GM12878 (cell line): Measurements from ENCODE around the gene SRPK2. TPM values are rescaled to one million over a fixed set of nuclear protein-coding genes. Genes with fewer than 3 reads are reported as not detected.

Experiments
- ATAC-seq: fragments of 200-7000 bp; cut with Tn5 transposase; 3 replicates; pipeline ENCODE4 v1.9.1; 2020; ENCODE audit warnings: mild to moderate bottlenecking, moderate library complexity
- BruUV-seq: library from RNA; stranded (reverse); fragments of 400-500 nt; replicated peaks from 2 replicates; lab custom pipeline; 2021; lab: Mats Ljungman, UMichigan
- CTCF ChIA-PET: fragments of 300-600 bp; sonication (Branson Sonifier 250); formaldehyde crosslinking; extraction: SDS; loops from one replicate; lab custom pipeline; 2021; ENCODE audit warnings: inconsistent platforms; lab: Yijun Ruan, JAX
- POLR2A ChIA-PET: fragments of 350-600 bp; formaldehyde crosslinking; extraction: SDS; loops from one replicate; lab custom pipeline; 2021; ENCODE audit warnings: inconsistent platforms; lab: Charles Lee
- RAD21 ChIA-PET: fragments of 300-600 bp; sonication (Branson Sonifier 250); formaldehyde crosslinking; loops from one replicate; lab custom pipeline; 2023; ENCODE audit warnings: antibody characterized with exemption; ENCODE audit not compliant: unreplicated experiment; lab: Charles Lee
- SMC1A ChIA-PET: fragments of 300-600 bp; sonication (Branson Sonifier 250); formaldehyde crosslinking; loops from one replicate; lab custom pipeline; 2023; ENCODE audit not compliant: unreplicated experiment, uncharacterized antibody; lab: Charles Lee
- DNase-seq: peaks from one replicate; pipeline ENCODE4 v3.0.0-alpha.2; 2011; ENCODE audit warnings: low read depth, low spot score
- FAIRE-seq: peaks from 3 replicates; lab custom pipeline; 2011; peaks lifted over from hg19 to GRCh38; lab: Jason Lieb, UNC
- H2AFZ ChIP-seq: 2 replicates; pipeline ENCODE4 v1.6.0; 2011; ENCODE audit warnings: low read depth, low read length, control low read depth; ENCODE audit not compliant: control insufficient read depth
- H3K27ac ChIP-seq: 2 replicates; pipeline ENCODE4 v1.5.1; 2011; ENCODE audit warnings: control low read depth; ENCODE audit not compliant: control insufficient read depth, insufficient read depth
- H3K27me3 ChIP-seq, 2 experiments: replicated peaks in 1 of 2; 2 replicates each; pipeline versions ENCODE4 v1.6.0 to v1.6.1; 2011; ENCODE audit warnings: low read length in 1 of 2; ENCODE audit not compliant: control insufficient read depth in 2 of 2, insufficient read depth in 2 of 2
- H3K36me3 ChIP-seq, 2 experiments: 2 replicates each; pipeline ENCODE4 v1.5.1; 2011; ENCODE audit warnings: low read length in 1 of 2; ENCODE audit not compliant: control insufficient read depth in 2 of 2, insufficient read depth in 2 of 2
- H3K4me1 ChIP-seq: 2 replicates; pipeline ENCODE4 v1.6.1; 2011; ENCODE audit warnings: mild to moderate bottlenecking, low read length, moderate library complexity, mixed read lengths; ENCODE audit not compliant: control insufficient read depth, insufficient read depth
- H3K4me2 ChIP-seq: 2 replicates; pipeline ENCODE4 v1.6.0; 2011; ENCODE audit warnings: control low read depth; ENCODE audit not compliant: control insufficient read depth, insufficient read depth
- H3K4me3 ChIP-seq: fragments of 200-600 bp; sonication (generic); 2 replicates; pipeline ENCODE4 v1.5.1; 2016
- H3K79me2 ChIP-seq: 2 replicates; pipeline ENCODE4 v1.6.0; 2011; ENCODE audit warnings: low read length; ENCODE audit not compliant: control insufficient read depth, insufficient read depth
- H3K9ac ChIP-seq: 2 replicates; pipeline ENCODE4 v1.8.0; 2011; ENCODE audit warnings: low read length, control low read depth, mixed read lengths; ENCODE audit not compliant: control insufficient read depth, insufficient read depth
- H3K9me3 ChIP-seq: replicated peaks from 3 replicates; pipeline ENCODE4 v1.5.1; 2011; ENCODE audit warnings: mild to moderate bottlenecking, low read length; ENCODE audit not compliant: control insufficient read depth, insufficient read depth
- H4K20me1 ChIP-seq: 2 replicates; pipeline ENCODE4 v1.6.0; 2011; ENCODE audit not compliant: control insufficient read depth, insufficient read depth
- MAX ChIP-seq: IDR thresholded peaks from 2 replicates; pipeline ENCODE4 v1.6.1; 2012; ENCODE audit warnings: low read depth, low read length, improper control_type of control experiment
- NR2F1 ChIP-seq: fragments of 450-650 bp; conservative IDR thresholded peaks from 2 replicates; pipeline ENCODE4 v1.6.1; 2017; ENCODE audit warnings: mild to moderate bottlenecking
- RUNX3 ChIP-seq: IDR thresholded peaks from 2 replicates; pipeline ENCODE4 v1.6.1; 2012; ENCODE audit warnings: low read length, inconsistent platforms
- SMAD5 ChIP-seq: IDR thresholded peaks from 2 replicates; pipeline ENCODE4 v1.6.1; 2016; ENCODE audit warnings: antibody characterized with exemption, low read depth
- SREBF2 ChIP-seq: IDR thresholded peaks from 2 replicates; pipeline ENCODE4 v1.6.1; 2012; ENCODE audit warnings: mild to moderate bottlenecking, low read length
- ZBTB40 ChIP-seq: fragments of 450-650 bp; IDR thresholded peaks from 2 replicates; pipeline ENCODE4 v1.6.1; 2016; ENCODE audit warnings: mild to moderate bottlenecking, moderate library complexity, borderline replicate concordance
- WGBS: methylation state at CpG from one replicate; pipeline ENCODE4 v1.1.6; 2016; ENCODE audit warnings: low lambda C conversion rate; ENCODE audit not compliant: insufficient replicate concordance, insufficient coverage; ENCODE audit errors: missing lambda C conversion rate; 5-methylcytosine and 5-hydroxymethylcytosine counted together
- in situ Hi-C: fragments of 300-500 bp; cut with MboI; formaldehyde crosslinking; loops from 9 replicates; pipeline ENCODE4 v1.14.3; 2018; ENCODE audit warnings: mixed read lengths
- intact Hi-C: fragments of 100-400 bp; cut with micrococcal nuclease; formaldehyde crosslinking; loops from one replicate; pipeline ENCODE4 v1.14.2; 2022; ENCODE audit not compliant: unreplicated experiment
- polyA plus RNA-seq, 11 experiments: library from polyadenylated mRNA; depleted of rRNA in 4 of 11; unstranded in 6 of 11; stranded (reverse) in 5 of 11; fragments of >200 nt; fragmentation: Nextera tagmentation in 4 of 11; fragmentation: Illumina TruSeq in 1 of 11; extraction: Ambion mirVana in 4 of 11; extraction: Trizol in 1 of 11; gene quantifications; 1 replicate in 1 of 11; 2 replicates in 10 of 11; pipeline versions ENCODE4 v1.2.1 to v1.2.3, GENCODE V29; 2011 to 2016; ENCODE audit warnings: inconsistent platforms in 2 of 11, missing spikeins in 2 of 11, low read depth in 1 of 11
- total RNA-seq, 4 experiments: library from RNA; depleted of rRNA in 3 of 4; stranded (reverse); fragments of >200 nt in 3 of 4; fragmentation: Illumina TruSeq in 1 of 4; extraction: Trizol in 1 of 4; gene quantifications; 2 replicates each; pipeline versions ENCODE4 v1.2.1 to v1.2.3, GENCODE V29; 2013 to 2021
- TF ChIP-seq, protein P1 (sequence below): fragments of 450-650 bp; IDR thresholded peaks from 2 replicates; pipeline ENCODE4 v1.6.1; 2016; ENCODE audit warnings: mild to moderate bottlenecking

SRPK2 gene
- total and polyA plus RNA-seq, 10 of the 15 experiments (the other 5 are each of a cell fraction or from before 2014, with no cell fraction given), result 13.2 to 32.8 (median 24.5) TPM

DNA sequence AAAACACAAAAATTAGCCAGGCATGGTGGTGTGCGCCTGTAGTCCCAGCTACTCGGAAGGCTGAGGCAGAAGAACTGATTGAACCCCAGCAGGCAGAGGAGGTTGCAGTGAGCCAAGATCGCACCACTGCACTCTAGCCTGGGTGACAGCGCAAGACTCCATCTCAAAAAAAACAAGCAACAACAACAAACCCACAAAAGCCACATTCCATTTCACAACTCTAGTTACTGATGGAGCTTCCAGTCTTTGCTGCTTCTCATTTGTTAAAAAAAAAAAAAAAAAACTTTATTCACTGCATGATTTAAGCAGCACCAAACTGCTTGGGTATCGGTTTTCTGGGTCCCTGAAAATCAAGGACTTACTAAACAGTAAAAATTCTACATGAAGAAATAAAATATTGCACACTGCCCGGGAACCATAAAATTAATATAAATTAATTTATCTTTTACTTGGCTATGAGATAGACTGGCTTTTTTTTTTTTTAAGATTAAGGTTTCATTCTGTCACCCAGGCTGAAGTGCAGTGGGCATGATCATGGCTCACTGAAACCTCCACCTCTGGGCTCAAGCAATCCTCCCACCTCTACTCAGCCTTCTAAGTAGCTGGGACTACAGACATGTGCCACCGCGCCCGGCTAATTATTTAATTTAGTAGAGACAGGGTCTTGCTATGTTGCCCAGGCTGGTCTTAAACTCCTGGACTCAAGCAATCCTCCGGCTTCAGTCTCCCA, 42.0 kb downstream of the SRPK2 start:
- Histone ChIP-seq H3K79me2 (peaks cover 20% of the 10 kb centered on the region), H4K20me1 (no peaks in the 10 kb centered on the region), H2AFZ (no peak overlapping the region), H3K4me2 (no peak overlapping the region), H3K27ac (no peak overlapping the region), H3K27me3 (no peaks in the 10 kb centered on the region), H3K9me3 (no peaks in the 10 kb centered on the region), H3K4me1 (peaks cover 16% of the 10 kb centered on the region), H3K4me3 (no peak overlapping the region), H3K36me3 (no peaks in the 10 kb centered on the region), H3K9ac (no peak overlapping the region)
- FAIRE-seq (no peak), DNase-seq (no peak), ATAC-seq (no peak)
- SMC1A ChIA-PET, result interaction anchor here (1.0 to 2.4 kb wide), 11 partner anchors 10 to 242 kb away, joined by 3 to 9 read pairs (median 4); no protein-coding TSS in a partner anchor
- RAD21 ChIA-PET, result interaction anchor here (0.9 to 2.0 kb wide), 2 partner anchors 10 to 48 kb away, joined by 5 to 7 read pairs; no protein-coding TSS in a partner anchor
- WGBS, result 99% methylated on average over 10 of the region's 10 CpGs
- intact Hi-C loops, result no loop called here
- no TSS peak for BruUV-seq
- in situ Hi-C loops, result no loop called here
- TF ChIP-seq RUNX3 (0 out of 2 replicates have a peak, but pooled peaks have one; percentile 8), SREBF2 (no peak), ZBTB40 (peak; percentile 69; the same call in 1 of the 2 replicates), NR2F1 (no peak), MAX (no peak), SMAD5 (no peak)
- TF ChIP-seq, protein P1, sequence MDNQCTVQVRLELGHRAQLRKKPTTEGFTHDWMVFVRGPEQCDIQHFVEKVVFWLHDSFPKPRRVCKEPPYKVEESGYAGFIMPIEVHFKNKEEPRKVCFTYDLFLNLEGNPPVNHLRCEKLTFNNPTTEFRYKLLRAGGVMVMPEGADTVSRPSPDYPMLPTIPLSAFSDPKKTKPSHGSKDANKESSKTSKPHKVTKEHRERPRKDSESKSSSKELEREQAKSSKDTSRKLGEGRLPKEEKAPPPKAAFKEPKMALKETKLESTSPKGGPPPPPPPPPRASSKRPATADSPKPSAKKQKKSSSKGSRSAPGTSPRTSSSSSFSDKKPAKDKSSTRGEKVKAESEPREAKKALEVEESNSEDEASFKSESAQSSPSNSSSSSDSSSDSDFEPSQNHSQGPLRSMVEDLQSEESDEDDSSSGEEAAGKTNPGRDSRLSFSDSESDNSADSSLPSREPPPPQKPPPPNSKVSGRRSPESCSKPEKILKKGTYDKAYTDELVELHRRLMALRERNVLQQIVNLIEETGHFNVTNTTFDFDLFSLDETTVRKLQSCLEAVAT, result 0 out of 2 replicates have a peak, but pooled peaks have one; percentile 24
- POLR2A ChIA-PET, result no interaction called here
- CTCF ChIA-PET, result interaction anchor here (0.6 to 1.6 kb wide), 5 partner anchors 24 to 242 kb away, joined by 3 read pairs; no protein-coding TSS in a partner anchor
